Karpas-422 (cell line): ENCODE measurements around the gene MIER2. TPM values are rescaled to one million over a fixed set of nuclear protein-coding genes. Genes with fewer than 3 reads are reported as not detected.
"Not testable (repeated sequence)": the region's sequence is repeated elsewhere in the genome, so short reads cannot be mapped to it uniquely, and the experiment has no call there.

Source experiments
- DNase-seq: peaks from one replicate; pipeline ENCODE4 v3.0.0-alpha.2; 2015
- H2AFZ ChIP-seq: fragments of 200-600 bp; sonication (generic); 2 replicates; pipeline ENCODE4 v1.6.1; 2014; ENCODE audit warnings: antibody characterized with exemption, low read length, mixed read lengths
- H3K27ac ChIP-seq: fragments of 200-600 bp; sonication (generic); 2 replicates; pipeline ENCODE4 v1.5.1; 2014; ENCODE audit warnings: mild to moderate bottlenecking, low read length, moderate library complexity
- H3K27me3 ChIP-seq: fragments of 200-600 bp; sonication (generic); 2 replicates; pipeline ENCODE4 v1.6.1; 2014; ENCODE audit warnings: low read length, mixed read lengths
- H3K36me3 ChIP-seq: fragments of 200-600 bp; sonication (generic); 2 replicates; pipeline ENCODE4 v1.6.1; 2014; ENCODE audit warnings: low read length, mixed read lengths; ENCODE audit not compliant: insufficient read depth
- H3K4me1 ChIP-seq: fragments of 200-600 bp; sonication (generic); 2 replicates; pipeline ENCODE4 v1.6.1; 2014; ENCODE audit warnings: mild to moderate bottlenecking, low read length, mixed read lengths
- H3K4me2 ChIP-seq: fragments of 200-600 bp; sonication (generic); 2 replicates; pipeline ENCODE4 v1.6.1; 2014; ENCODE audit warnings: low read length, low read depth, mild to moderate bottlenecking; ENCODE audit not compliant: poor library complexity, severe bottlenecking
- H3K4me3 ChIP-seq: fragments of 200-600 bp; sonication (generic); 2 replicates; pipeline ENCODE4 v1.5.1; 2014; ENCODE audit warnings: mild to moderate bottlenecking, antibody characterized with exemption, low read length, mixed read lengths
- H3K79me2 ChIP-seq: fragments of 200-600 bp; sonication (generic); 2 replicates; pipeline ENCODE4 v1.6.1; 2014; ENCODE audit warnings: mild to moderate bottlenecking, low read length, mixed read lengths
- H3K9ac ChIP-seq: fragments of 200-600 bp; sonication (generic); 2 replicates; pipeline ENCODE4 v1.6.0; 2014; ENCODE audit warnings: low read length
- H3K9me2 ChIP-seq: fragments of 200-600 bp; sonication (generic), shearing (Covaris generic); replicated peaks from 2 replicates; pipeline ENCODE4 v1.6.0; 2014; ENCODE audit warnings: mild to moderate bottlenecking, low read length, moderate library complexity; ENCODE audit not compliant: insufficient read depth
- H3K9me3 ChIP-seq: fragments of 300-700, 200-600 bp; sonication (generic); 2 replicates; pipeline ENCODE4 v1.6.1; 2014; ENCODE audit warnings: low read length, mixed read lengths
- H4K20me1 ChIP-seq: fragments of 200-600 bp; sonication (generic); 2 replicates; pipeline ENCODE4 v1.6.1; 2014; ENCODE audit warnings: mild to moderate bottlenecking, antibody characterized with exemption, low read length, low read depth; ENCODE audit not compliant: insufficient read depth
- total RNA-seq: library from RNA; depleted of rRNA; stranded (reverse); fragments of >200 nt; shearing (Covaris generic); gene quantifications from 2 replicates; pipeline ENCODE4 v1.2.3, GENCODE V29; 2014; ENCODE audit warnings: low replicate concordance

MIER2 gene
- total RNA-seq, 1 experiment from 2014 or later = 15.3 TPM

DNA sequence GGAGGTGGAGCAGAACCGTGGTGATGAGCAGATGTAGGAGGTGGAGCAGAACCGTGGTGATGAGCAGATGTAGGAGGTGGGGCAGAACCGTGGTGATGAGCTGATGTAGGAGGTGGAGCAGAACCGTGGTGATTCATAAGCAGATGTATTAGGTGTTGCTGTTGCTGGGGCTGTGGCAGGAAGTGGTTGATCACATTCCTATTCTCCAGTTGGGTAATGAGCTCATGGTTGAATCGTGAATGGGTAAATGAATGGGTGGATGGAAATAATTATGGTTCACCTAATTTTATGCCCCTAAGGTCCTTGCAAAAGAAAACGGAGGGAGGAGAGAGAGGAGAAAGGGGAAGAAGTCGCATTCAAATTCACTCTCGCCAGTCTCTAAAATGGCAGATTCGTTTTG is 38.0 kb upstream of the MIER2 start:
- not testable (repeated sequence) for H3K4me3 ChIP-seq, H3K9me3 ChIP-seq, H3K4me2 ChIP-seq, H3K9ac ChIP-seq, H4K20me1 ChIP-seq, H3K9me2 ChIP-seq, H3K79me2 ChIP-seq, H3K4me1 ChIP-seq, H3K27me3 ChIP-seq, H3K36me3 ChIP-seq, DNase-seq, H2AFZ ChIP-seq
- peak overlapping the region; percentile 15; the same call in 1 of the 2 replicates for H3K27ac ChIP-seq

DNA sequence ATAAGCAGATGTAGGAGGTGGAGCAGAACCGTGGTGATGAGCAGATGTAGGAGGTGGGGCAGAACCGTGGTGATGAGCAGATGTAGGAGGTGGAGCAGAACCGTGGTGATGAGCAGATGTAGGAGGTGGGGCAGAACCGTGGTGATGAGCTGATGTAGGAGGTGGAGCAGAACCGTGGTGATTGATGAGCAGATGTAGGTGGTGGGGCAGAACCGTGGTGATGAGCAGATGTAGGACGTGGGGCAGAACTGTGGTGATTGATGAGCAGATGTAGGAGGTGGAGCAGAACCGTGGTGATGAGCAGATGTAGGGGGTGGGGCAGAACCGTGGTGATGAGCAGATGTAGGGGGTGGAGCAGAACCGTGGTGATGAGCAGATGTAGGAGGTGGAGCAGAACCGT is 37.3 kb upstream of the MIER2 start:
- H3K9ac ChIP-seq, H3K4me1 ChIP-seq, H3K27me3 ChIP-seq, H3K27ac ChIP-seq, H3K79me2 ChIP-seq, H3K9me3 ChIP-seq, H3K36me3 ChIP-seq, H3K4me3 ChIP-seq, H3K4me2 ChIP-seq, H3K9me2 ChIP-seq, H2AFZ ChIP-seq, H4K20me1 ChIP-seq, DNase-seq: not testable (repeated sequence)

DNA sequence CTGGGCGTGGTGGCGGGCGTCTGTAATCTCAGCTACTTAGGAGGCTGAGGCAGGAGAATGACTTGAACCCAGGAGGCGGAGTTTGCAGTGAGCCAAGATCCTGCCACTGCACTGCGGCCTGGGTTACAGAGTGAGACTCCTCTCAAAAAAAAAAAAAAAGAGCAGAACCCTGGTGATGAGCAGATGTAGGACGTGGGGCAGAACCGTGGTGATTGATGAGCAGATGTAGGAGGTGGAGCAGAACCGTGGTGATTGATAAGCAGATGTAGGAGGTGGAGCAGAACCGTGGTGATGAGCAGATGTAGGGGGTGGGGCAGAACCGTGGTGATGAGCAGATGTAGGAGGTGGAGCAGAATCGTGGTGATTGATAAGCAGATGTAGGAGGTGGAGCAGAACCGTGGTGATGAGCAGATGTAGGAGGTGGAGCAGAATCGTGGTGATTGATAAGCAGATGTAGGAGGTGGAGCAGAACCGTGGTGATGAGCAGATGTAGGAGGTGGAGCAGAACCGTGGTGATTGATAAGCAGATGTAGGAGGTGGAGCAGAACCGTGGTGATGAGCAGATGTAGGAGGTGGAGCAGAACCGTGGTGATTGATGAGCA is 36.1 kb upstream of the MIER2 start:
- H3K36me3 ChIP-seq, H4K20me1 ChIP-seq, H3K4me1 ChIP-seq, H3K4me2 ChIP-seq, H3K9me2 ChIP-seq, H3K27ac ChIP-seq, H2AFZ ChIP-seq, H3K9me3 ChIP-seq, H3K4me3 ChIP-seq, H3K27me3 ChIP-seq, H3K79me2 ChIP-seq, DNase-seq, H3K9ac ChIP-seq: not testable (repeated sequence)

DNA sequence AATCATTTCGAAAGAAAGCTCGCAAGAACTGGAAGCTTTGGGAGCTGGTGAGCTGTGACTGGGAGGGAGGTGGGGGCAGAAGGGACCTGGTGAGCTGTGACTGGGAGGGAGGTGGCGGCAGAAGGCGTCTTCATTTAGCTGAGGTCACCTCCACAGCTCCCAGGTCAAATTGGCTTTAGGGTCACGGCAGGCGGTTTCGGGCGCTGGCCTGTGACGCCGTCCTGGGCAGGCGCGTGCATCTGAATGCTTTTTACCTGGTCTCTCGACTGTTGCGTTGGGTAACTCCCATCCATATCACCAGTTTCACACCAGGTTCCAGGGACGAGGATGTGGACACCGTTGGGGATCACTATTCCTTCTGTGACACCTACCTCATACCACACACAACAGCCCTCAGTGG is 35.2 kb upstream of the MIER2 start:
- H3K36me3 ChIP-seq = no peaks in the 10 kb centered on the region
- H3K27ac ChIP-seq = no peak overlapping the region
- H3K4me1 ChIP-seq = peaks cover 4% of the 10 kb centered on the region; the same call in 1 of the 2 replicates
- peaks cover 7% of the 10 kb centered on the region; the same call in 1 of the 2 replicates for H3K9me3 ChIP-seq
- DNase-seq = no peak
- H3K4me3 ChIP-seq = no peak overlapping the region
- no peak overlapping the region for H3K4me2 ChIP-seq
- H3K79me2 ChIP-seq = no peaks in the 10 kb centered on the region
- no peak overlapping the region for H2AFZ ChIP-seq
- no peak overlapping the region for H3K9ac ChIP-seq
- H3K27me3 ChIP-seq = no peaks in the 10 kb centered on the region
- no peaks in the 10 kb centered on the region for H4K20me1 ChIP-seq
- H3K9me2 ChIP-seq = no peaks in the 10 kb centered on the region

DNA sequence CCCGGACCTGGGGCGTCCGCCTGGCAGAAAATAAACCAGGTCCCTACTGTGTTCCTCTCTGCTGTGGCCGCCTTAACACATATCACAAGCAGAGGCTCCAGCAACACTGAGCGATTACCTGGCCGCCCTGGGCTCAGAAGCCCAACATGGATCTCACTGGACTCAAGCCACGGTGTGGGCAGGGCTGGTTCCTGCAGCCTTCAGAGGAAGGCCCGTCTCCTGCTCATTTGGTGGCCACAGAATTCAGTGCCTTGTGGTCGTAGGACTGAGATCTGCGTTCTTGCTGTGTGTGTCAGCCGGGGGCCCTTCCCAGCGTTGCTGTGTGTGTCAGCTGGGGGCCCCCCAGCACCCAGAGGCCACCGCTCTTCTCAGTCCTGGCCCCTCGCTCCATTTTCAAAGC is 34.1 kb upstream of the MIER2 start:
- Histone ChIP-seq H3K9me2 (no peaks in the 10 kb centered on the region), H3K27ac (no peak overlapping the region), H3K9me3 (peaks cover 7% of the 10 kb centered on the region; the same call in 1 of the 2 replicates), H3K27me3 (no peaks in the 10 kb centered on the region), H3K4me2 (no peak overlapping the region), H2AFZ (no peak overlapping the region), H3K9ac (no peak overlapping the region), H3K79me2 (no peaks in the 10 kb centered on the region), H3K36me3 (no peaks in the 10 kb centered on the region), H4K20me1 (no peaks in the 10 kb centered on the region), H3K4me3 (no peak overlapping the region), H3K4me1 (peaks cover 4% of the 10 kb centered on the region; the same call in 1 of the 2 replicates)
- no peak for DNase-seq

DNA sequence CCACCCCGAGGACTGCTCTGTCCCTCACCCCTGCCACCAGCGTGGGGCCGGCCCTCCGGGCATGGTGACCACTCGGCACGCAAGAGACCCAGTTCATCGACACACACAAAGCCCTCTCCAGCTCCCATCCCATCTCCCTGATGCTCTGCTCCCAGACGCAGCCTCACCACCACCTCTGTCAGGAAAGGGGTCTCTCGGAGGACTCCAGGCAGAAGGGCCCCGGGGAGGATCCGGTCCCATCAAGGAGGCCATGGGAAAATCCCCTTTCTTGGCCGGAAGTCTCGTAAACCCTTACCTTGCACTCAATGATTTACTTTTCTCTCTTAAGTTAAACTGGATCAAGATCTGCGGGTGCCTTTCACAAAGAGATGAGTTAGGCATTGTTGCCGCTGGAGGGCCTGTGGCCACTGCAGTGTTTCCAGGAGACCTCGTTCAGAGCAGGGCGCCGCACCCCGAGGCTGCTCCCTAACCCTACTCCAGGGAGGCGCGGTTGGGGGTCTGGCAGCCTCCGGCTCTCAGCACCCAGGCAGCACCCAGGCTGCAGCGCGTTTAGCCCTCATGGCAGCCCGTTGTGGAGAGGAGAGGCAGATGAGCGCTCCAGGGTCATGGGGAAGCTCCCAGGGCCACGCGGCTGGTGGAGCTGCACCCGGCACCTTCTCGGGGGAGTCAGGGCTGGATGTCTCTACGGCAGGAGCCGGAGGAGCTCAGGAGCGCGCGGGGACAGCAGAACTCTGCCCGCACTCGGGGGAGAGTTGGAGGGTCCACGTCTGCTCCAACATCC is 33.4 kb upstream of the MIER2 start:
- Histone ChIP-seq H3K4me3 (no peak overlapping the region), H3K9me2 (no peaks in the 10 kb centered on the region), H3K79me2 (no peaks in the 10 kb centered on the region), H3K9ac (no peak overlapping the region), H3K4me1 (peaks cover 4% of the 10 kb centered on the region; the same call in 1 of the 2 replicates), H3K36me3 (no peaks in the 10 kb centered on the region), H3K9me3 (peaks cover 3% of the 10 kb centered on the region; the same call in 1 of the 2 replicates), H2AFZ (no peak overlapping the region), H4K20me1 (no peaks in the 10 kb centered on the region), H3K4me2 (no peak overlapping the region), H3K27me3 (no peaks in the 10 kb centered on the region), H3K27ac (no peak overlapping the region)
- DNase-seq = no peak

DNA sequence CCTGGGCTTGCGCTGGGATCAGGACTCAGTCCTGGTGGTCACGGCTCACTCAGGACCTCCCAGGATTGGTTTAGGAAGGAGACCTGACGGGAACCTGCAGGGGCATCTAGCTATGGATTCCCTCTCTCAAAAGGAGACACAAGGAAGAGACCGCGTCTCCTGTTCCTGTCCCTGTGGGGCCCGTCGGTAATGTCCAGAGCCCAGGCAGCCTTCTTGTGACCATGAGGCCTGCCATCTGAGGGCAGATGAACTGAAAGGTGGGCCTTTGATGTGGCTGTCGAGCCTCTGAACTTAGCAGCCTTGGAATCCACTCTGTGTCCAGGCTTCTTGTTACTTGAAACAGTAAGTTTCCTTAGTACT is 31.5 kb upstream of the MIER2 start:
- H3K9me3 ChIP-seq = no peaks in the 10 kb centered on the region; the same call in 1 of the 2 replicates
- H3K4me3 ChIP-seq = no peak overlapping the region
- H3K79me2 ChIP-seq = no peaks in the 10 kb centered on the region
- H4K20me1 ChIP-seq = no peaks in the 10 kb centered on the region
- no peak overlapping the region for H3K9ac ChIP-seq
- H3K27ac ChIP-seq = no peak overlapping the region
- H3K9me2 ChIP-seq = no peaks in the 10 kb centered on the region
- no peaks in the 10 kb centered on the region for H3K4me1 ChIP-seq
- no peak overlapping the region for H2AFZ ChIP-seq
- no peaks in the 10 kb centered on the region for H3K36me3 ChIP-seq
- no peaks in the 10 kb centered on the region for H3K27me3 ChIP-seq
- DNase-seq = no peak
- H3K4me2 ChIP-seq = no peak overlapping the region

DNA sequence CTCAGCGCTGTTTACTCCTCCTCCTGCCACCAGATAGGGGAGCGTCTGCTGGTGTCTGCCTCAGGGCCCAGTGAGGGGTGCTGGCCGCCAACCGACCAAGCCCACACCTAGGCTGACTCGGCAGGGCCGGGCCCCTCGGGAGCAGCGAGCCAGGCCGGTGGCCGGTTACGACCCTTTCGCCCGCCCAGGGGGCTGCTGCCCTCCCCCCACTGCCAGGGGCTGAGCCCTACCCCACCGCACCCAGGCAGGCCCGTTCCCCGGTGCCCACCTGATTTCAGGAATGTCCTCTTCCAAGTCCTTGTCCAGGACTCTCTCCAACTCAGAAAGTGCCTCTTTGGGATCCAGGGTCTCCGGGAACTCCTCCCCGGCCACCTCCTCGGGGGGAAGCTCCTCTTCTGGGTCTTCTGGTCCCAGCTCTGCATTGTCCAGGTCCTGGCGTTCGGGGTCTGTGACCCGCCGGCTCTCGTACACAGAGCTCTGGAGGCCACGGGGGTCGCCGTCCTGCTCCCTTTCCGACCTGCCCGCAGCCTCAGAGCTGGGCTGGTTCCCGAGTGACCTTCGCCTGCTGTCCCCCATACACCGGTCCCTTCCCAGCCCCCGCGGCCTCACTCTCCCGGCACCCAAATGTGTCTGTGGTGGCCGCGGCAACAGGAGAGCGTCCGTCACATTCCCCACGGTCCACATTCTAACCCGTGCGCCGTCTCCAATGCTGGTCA is 31.0 kb upstream of the MIER2 start:
- Histone ChIP-seq H3K9me2 (no peaks in the 10 kb centered on the region), H3K9ac (no peak overlapping the region), H3K79me2 (no peaks in the 10 kb centered on the region), H2AFZ (no peak overlapping the region), H4K20me1 (no peaks in the 10 kb centered on the region), H3K36me3 (no peaks in the 10 kb centered on the region), H3K4me2 (no peak overlapping the region), H3K4me1 (no peaks in the 10 kb centered on the region), H3K4me3 (no peak overlapping the region), H3K9me3 (no peaks in the 10 kb centered on the region; the same call in 1 of the 2 replicates), H3K27ac (no peak overlapping the region), H3K27me3 (no peaks in the 10 kb centered on the region)
- DNase-seq = no peak
